Gastroesophageal sphincter (tissue), 3 donors: ENCODE results near the gene ANO7.

Experiments
- EP300 ChIP-seq: sonication (generic); formaldehyde crosslinking; IDR thresholded peaks from one replicate; pipeline ENCODE4 v1.6.1; 2017; ENCODE audit warnings: antibody characterized with exemption, mild to moderate bottlenecking
- POLR2A ChIP-seq, 2 donors: fragments of 450-650 bp; IDR thresholded peaks; one replicate each; pipeline ENCODE4 v1.6.1; 2017; ENCODE audit warnings: antibody characterized with exemption in 2 of 2, mild to moderate bottlenecking in 2 of 2, moderate library complexity in 1 of 2
- TF ChIP-seq, protein P1 (sequence below), 4 experiments: fragments of 200-600 bp in 2 of 4; fragments of 450-650 bp in 2 of 4; sonication (generic) in 1 of 4; IDR thresholded peaks; one replicate each; pipeline ENCODE4 v1.5.1; 2017 to 2019; ENCODE audit warnings: antibody characterized with exemption in 4 of 4, mild to moderate bottlenecking in 2 of 4, moderate library complexity in 2 of 4

DNA sequence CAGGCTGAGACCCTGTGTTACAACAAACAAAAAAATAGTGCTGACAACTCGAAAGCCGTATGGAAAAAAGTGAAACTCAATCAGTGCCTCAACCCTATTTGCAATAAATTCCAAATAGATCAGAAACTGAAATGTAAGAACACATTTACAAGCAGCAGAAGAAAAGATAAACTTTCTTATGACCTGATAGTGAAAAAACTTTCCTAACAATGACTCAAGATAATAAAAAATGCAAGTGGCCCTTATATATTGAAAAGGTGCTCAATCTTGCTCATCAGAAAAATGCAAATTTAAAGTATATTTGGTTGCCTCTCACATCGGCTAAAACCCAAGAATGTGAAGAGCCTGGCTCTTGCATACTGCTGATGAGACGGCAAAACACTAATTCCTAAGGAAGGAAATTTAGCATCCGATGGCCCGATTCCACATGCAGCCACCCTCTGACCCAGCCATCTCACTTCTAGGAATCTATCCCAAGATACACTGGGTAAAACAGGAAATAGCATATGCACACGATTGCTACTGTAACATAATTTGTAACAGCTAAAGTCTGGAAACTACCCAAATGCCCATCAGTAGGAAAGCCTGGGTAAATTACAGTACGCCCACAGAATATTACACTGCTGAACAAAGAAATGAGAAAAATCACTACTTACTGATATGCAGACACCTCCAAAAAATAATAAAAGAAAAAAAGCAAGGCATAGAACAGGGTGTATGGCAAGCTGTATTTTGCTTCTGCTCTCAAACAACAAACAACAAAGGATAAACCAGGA, 70.2 kb downstream of the ANO7 start:
- TF ChIP-seq, protein P1, sequence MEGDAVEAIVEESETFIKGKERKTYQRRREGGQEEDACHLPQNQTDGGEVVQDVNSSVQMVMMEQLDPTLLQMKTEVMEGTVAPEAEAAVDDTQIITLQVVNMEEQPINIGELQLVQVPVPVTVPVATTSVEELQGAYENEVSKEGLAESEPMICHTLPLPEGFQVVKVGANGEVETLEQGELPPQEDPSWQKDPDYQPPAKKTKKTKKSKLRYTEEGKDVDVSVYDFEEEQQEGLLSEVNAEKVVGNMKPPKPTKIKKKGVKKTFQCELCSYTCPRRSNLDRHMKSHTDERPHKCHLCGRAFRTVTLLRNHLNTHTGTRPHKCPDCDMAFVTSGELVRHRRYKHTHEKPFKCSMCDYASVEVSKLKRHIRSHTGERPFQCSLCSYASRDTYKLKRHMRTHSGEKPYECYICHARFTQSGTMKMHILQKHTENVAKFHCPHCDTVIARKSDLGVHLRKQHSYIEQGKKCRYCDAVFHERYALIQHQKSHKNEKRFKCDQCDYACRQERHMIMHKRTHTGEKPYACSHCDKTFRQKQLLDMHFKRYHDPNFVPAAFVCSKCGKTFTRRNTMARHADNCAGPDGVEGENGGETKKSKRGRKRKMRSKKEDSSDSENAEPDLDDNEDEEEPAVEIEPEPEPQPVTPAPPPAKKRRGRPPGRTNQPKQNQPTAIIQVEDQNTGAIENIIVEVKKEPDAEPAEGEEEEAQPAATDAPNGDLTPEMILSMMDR (IDR thresholded peaks at IDR 0.05): no peak
- no peak for TF ChIP-seq EP300
- no peak for TF ChIP-seq POLR2A (IDR thresholded peaks at IDR 0.05)
